ENCODE results near the gene LINC01488. TPM values are rescaled to one million over a fixed set of nuclear protein-coding genes. Genes with fewer than 3 reads are reported as not detected.

LINC01488 gene
- total RNA-seq, 2 donors from 2014 or later: not detected

- no peaks in the 10 kb centered on the region for H3K9me3 ChIP-seq
- no peaks in the 10 kb centered on the region for H3K36me3 ChIP-seq
- no peaks in the 10 kb centered on the region for H3K27me3 ChIP-seq (replicated peaks; ENCODE audit: insufficient read depth)
- no peaks in the 10 kb centered on the region for H3K4me1 ChIP-seq (replicated peaks)
- H3K27ac ChIP-seq: no peak overlapping the region
- no peak for TF ChIP-seq CTCF (IDR thresholded peaks at IDR 0.05)
- TF ChIP-seq POLR2AphosphoS5 (IDR thresholded peaks at IDR 0.05): no peak
- TF ChIP-seq POLR2A (IDR thresholded peaks at IDR 0.05): no peak
- no peak overlapping the region for H3K4me3 ChIP-seq
- WGBS: 69% methylated on average over 13 of the region's 13 CpGs
- no peak for DNase-seq (ENCODE audit: low spot score)
- intact Hi-C loops (cut with DNase I): no loop called here
Observed at GRCh38 chr11:69480547-69481392, 693 bp upstream of the LINC01488 start.

- intact Hi-C loops (cut with DNase I): no loop called here
- no peaks in the 10 kb centered on the region for H3K36me3 ChIP-seq
Observed at GRCh38 chr11:69482322-69482721, 859 bp downstream of the LINC01488 start.

GRCh38 chr11:69483170-69483569 lies 1.7 kb downstream of the LINC01488 start:
- DNase-seq (ENCODE audit: low spot score): no peak
- Histone ChIP-seq H3K4me1 (replicated peaks) (no peaks in the 10 kb centered on the region), H3K4me3 (no peak overlapping the region), H3K27ac (no peak overlapping the region), H3K27me3 (replicated peaks; ENCODE audit: insufficient read depth) (no peaks in the 10 kb centered on the region), H3K9me3 (no peaks in the 10 kb centered on the region), H3K36me3 (no peaks in the 10 kb centered on the region)
- TF ChIP-seq CTCF (IDR thresholded peaks at IDR 0.05): no peak
- no peak for TF ChIP-seq POLR2AphosphoS5 (IDR thresholded peaks at IDR 0.05)
- TF ChIP-seq POLR2A (IDR thresholded peaks at IDR 0.05): no peak
- intact Hi-C loops (cut with DNase I): no loop called here
- WGBS: 94% methylated on average over 3 of the region's 3 CpGs

More at GRCh38 chr11:69482322-69482721, 859 bp downstream of the LINC01488 start:
- 95% methylated on average over 2 of the region's 2 CpGs for WGBS
- H3K27me3 ChIP-seq (replicated peaks; ENCODE audit: insufficient read depth): no peaks in the 10 kb centered on the region
- TF ChIP-seq CTCF (IDR thresholded peaks at IDR 0.05): no peak
- TF ChIP-seq POLR2AphosphoS5 (IDR thresholded peaks at IDR 0.05): no peak
- no peak for TF ChIP-seq POLR2A (IDR thresholded peaks at IDR 0.05)
- H3K4me1 ChIP-seq (replicated peaks): no peaks in the 10 kb centered on the region
- H3K9me3 ChIP-seq: no peaks in the 10 kb centered on the region
- no peak overlapping the region for H3K27ac ChIP-seq
- no peak overlapping the region for H3K4me3 ChIP-seq
- DNase-seq (ENCODE audit: low spot score): no peak

GRCh38 chr11:69483691-69484426 lies 2.4 kb downstream of the LINC01488 start:
- Histone ChIP-seq H3K4me3 (no peak overlapping the region), H3K27ac (no peak overlapping the region), H3K36me3 (no peaks in the 10 kb centered on the region), H3K4me1 (replicated peaks) (no peaks in the 10 kb centered on the region), H3K9me3 (no peaks in the 10 kb centered on the region), H3K27me3 (replicated peaks; ENCODE audit: insufficient read depth) (no peaks in the 10 kb centered on the region)
- intact Hi-C loops (cut with DNase I): no loop called here
- DNase-seq (ENCODE audit: low spot score): no peak
- TF ChIP-seq CTCF (IDR thresholded peaks at IDR 0.05) (no peak), POLR2A (IDR thresholded peaks at IDR 0.05) (no peak), POLR2AphosphoS5 (IDR thresholded peaks at IDR 0.05) (no peak)
- WGBS: 65% methylated on average over 25 of the region's 25 CpGs

Data from prostate gland (tissue), 2 donors.